CD4-positive, alpha-beta T cell treated with Interleukin-2 at 100 ng/mL for 4 hours (primary cell): Measurements from ENCODE around the gene CMKLR1.

Source experiments
- DNase-seq: peaks from one replicate; pipeline ENCODE4 v3.0.0-alpha.2; 2020; ENCODE audit warnings: low spot score

Gene CMKLR1

DNA sequence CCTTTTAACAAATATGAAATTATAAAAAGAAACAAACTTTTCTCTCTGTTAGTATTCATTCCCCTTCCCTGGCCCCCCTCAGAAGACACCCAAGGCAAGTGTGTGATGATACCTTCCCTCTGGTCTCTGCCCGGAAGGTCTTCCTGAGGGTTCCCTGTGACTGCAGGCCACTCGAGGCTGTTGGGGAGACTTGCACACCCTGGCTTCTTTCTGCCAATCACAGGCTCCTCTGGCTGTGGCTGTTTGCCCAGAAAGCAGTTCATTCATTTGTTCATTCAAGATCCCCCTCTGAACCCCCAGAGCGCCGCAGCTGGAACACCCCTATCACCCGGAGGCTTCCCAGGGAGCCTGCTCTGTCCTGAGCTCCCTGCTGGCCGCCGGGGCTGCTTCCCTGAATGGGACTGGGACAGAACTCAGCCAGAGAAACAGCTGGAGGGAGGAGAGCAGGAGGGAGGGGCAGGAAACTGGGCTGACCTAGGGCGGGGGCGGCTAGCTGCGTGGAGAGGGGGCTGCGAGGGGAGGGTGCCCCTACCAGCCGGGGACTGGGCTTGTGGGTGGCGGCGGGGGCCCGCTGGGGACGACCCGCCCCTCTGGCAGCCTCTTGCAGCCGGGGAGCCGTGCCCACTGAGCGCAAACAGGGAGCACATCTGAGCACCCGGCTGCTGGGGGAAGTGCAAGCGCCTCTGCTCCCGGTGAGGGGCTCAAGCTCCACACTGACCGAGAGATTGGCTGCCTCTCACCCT is at the start of gene CMKLR1:
TSS of gene CMKLR1 (minus strand) at position 397 of the 743 bp plus-strand sequence. CDS start 45,720 bp downstream, outside the sequence.
- DNase-seq: no peak

- no peak for DNase-seq
These were observed 48.7 kb upstream of the CMKLR1 start for GRCh38 chr12:108387771-108388170.

DNA sequence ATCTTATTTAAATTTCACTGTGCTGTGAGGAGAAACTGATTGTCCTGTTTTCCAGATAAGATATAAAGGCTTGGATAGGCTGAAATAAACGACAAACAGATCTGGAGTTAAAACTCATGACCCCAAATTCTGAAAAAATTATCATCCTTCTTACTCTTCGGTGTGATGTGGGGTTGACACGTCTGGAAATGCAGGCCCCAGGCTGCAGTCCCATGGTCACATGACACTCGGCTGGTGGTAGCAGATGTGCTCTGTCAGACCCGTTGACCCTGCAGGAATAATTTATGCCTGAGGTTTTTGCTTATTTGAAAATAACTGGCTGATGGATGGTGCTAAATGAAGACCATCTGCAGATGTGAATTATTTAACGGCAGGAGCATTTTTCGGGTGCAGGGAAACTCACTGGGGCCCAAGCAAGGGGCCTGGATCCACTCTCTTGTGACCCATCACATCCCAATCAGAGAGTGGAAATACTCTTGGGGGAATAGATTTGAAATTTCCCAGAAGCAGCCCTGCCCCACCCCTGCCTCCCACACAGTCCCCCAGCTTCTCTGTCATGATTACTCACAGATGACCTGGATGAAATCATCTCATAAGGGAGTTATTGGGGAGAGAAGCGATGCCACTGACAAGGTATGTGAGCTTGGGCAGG is 47.7 kb upstream of the CMKLR1 start:
- DNase-seq: no peak

DNA sequence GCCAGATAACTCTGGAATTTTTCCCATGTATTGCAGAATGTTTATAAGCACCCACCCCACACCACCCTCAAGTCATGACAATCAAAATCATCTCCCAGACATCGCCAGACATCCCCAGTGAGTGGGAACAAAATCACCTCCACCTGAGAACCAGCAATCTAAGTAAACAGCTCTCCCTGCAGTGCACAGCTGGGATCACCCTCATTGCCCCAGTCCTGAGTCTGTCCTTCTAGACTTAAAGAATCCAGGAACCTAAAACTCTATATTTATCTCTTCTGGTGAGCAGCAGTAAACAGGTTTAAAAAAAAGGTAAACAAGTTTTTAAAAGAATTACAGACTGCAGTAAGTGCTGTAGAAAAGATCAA is 43.3 kb upstream of the CMKLR1 start:
- DNase-seq: no peak

GRCh38 chr12:108381787-108382436 is 42.8 kb upstream of the CMKLR1 start:
- DNase-seq: no peak

DNA sequence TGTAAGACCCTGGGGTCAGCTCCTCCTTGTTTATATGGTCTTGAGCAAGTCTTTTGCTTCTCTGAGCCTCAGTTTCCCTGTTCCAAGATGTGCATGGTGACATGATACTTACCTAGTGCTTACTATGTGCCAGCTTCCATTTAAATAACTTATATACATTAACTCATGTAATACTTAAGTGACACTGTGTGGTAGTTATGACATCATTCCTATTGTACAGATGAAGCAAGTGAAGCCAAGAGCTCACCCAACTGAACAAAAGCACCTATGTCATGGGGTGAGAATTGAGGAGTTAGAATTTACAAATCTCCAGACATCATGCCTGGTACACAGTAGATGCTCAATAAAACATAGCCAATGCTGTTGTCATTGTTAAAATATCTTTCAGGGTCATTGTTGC is 41.3 kb upstream of the CMKLR1 start:
- DNase-seq: no peak

GRCh38 chr12:108379823-108380222 is 40.7 kb upstream of the CMKLR1 start:
- DNase-seq: no peak

DNA sequence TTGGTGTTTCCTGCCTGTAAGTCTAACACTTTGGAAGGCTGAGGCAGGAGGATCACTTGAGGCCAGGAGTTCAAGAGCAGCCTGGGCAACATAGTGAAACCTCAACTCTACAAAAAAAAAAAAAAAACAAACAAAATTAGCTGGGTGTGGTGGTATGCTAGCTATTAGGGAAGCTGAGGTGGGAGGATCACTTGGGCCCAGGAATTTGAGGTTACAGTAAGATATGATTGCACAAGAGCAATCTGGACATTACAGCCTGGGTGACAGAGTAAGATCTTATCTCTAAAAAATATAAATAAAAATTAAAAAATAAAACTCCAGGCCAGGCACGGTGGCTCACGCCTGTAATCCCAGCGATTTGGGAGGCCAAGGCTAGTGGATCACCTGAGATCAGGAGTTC is 39.8 kb upstream of the CMKLR1 start:
- DNase-seq: no peak

GRCh38 chr12:108377260-108377659 is 38.1 kb upstream of the CMKLR1 start:
- DNase-seq: no peak

DNA sequence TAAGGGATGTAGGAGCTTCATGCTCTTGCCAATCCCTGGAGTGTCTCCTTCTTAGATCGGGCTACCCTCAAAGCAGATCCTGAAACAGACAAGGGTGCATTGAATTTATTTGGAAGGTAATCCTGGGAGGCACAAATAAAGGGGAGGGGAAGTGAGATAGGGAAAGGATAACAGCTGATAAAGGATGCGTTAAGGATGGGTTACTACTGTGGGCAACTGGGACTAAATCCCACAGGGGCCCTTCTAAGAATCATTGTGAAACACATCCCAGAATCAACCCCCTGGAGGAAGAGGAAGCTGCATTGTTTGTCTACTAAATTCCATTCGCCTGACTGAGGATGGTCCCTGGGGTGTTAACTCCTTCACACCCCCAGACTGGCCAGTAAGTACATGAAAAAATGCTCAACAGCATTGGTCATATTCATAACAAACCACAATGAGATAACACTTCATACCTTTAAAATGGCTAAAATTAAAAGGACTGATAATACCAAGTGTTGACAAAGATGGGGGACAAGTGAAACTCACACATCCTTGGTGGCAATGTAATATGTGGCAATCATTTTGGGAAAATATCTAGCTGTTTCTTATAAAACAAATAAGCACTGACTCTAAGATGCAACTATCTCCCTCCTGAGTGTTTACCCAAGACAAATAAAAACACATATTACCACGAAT is 37.0 kb upstream of the CMKLR1 start:
- no peak for DNase-seq

DNA sequence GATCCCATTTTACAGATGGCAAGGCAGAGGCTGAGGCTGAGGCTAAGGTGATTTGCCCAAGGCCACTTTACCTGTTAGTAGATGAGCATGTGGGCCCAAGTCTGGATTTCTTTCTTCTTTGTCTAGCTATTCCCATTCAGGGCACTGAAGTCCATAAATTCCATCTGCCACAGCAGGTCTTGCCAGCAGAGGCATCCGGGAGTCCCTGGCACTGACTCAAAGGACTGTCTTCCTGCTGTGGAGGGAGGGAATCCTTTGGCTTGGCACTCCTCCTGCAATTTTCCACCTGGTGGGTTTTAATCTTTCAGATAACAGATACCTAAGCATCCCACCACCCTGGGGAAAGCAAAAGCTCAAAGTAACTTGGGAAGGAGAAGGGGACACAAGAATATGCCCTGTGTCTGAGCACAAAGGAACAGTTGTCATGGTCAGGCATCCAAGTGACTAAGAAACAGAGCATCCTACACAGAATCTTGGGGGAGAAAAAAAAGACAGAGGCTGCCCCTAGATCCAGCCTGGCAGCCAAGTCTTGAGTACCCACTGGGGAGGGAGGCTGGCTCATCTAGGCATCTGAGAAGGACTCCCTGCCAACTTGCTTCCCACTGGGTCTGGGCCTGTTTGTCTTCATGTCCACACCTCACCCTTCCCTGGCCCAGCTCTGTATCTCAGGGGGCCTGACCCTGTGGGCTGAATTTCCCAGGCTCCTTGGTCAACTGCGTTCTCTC is 35.6 kb upstream of the CMKLR1 start:
- DNase-seq: no peak

DNA sequence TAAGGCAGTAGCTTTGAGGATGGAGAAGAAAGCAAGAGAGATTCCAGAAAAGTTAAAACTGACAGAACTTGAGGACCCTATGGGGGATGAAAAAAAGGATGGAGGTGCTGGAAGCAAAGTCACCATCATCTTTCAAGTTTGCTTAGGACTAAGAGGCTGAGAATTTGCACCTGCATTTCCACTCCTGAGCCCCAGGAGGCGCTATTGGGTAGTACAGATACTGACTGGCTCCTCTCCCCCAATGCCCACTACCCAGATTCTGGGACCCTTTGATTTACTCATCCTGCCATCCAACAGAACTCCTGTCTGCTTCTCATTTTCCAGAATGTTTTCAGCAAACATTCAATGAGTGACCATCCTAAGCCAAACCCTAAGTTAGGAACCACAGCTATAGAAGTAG is 34.0 kb upstream of the CMKLR1 start:
- DNase-seq: no peak

DNA sequence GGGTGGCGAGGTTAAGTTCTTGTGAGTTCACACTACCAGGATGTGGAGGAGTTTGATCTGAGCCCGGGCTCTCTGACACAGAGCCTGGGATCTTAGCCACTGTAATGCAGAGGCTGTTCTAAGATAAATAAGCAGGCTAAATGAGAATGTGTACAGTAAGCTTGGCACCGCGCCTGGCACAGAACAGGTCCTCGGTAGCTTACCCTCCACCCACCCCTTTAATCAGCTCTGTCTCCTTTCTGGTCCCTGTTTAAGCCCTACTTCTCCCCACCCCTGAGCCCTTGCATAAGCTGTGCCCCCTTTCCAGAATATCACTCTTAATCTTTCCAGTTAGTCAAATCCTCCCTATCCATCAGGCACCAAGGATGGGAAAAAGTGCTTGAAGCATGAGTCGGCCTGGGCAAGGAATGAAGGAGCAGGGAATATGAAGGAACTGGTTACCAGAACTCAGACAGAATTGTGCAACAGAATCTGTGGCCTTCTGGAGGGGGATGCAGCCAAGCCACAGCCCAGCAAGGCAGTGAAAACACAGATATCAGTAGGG is 32.8 kb upstream of the CMKLR1 start:
- DNase-seq: no peak

- no peak for DNase-seq
These were observed 31.3 kb upstream of the CMKLR1 start for GRCh38 chr12:108370415-108370814.

GRCh38 chr12:108369736-108370396 is 30.8 kb upstream of the CMKLR1 start:
- no peak for DNase-seq

GRCh38 chr12:108368089-108368488 is 29.0 kb upstream of the CMKLR1 start:
- DNase-seq: no peak

DNA sequence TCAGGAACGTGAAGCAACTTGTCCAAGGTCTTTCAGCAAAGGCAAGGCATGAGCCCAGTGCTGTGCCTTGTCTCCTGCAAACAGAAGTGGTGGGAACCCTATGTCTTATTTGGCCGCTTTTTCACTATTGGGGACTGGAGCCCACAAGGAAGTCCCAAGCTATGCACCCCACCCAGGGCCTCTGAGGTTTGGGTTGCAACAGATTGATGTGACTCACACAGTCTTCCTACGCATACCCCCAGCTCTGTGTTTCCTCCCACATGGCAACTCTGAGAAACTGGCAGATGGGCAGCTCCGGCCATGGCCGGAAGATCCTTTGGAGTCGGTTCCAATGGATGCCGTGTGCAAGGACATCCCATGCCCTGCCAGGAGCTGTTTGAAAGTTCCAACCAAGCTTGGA is 28.3 kb upstream of the CMKLR1 start:
- DNase-seq: no peak

DNA sequence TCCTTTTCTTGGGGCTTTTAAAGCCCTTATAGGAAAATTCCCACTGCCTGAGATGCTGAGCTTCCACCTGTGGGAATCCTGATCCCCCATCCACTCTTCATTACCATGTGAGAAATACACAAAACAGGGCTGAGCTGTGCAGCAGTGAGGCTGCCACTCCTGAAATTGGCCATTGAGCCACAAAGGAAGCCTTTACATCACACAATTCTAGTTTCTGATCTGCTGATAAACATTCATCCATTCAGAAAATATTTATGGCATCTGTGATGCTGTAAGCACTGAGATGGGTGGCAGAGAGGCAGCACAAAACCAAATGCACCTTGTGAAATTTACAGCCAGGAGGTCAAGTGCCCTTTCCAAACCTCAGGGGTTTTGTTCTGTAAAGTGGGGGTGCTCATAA is 26.2 kb upstream of the CMKLR1 start:
- no peak for DNase-seq

GRCh38 chr12:108364879-108365278 is 25.8 kb upstream of the CMKLR1 start:
- DNase-seq: no peak

DNA sequence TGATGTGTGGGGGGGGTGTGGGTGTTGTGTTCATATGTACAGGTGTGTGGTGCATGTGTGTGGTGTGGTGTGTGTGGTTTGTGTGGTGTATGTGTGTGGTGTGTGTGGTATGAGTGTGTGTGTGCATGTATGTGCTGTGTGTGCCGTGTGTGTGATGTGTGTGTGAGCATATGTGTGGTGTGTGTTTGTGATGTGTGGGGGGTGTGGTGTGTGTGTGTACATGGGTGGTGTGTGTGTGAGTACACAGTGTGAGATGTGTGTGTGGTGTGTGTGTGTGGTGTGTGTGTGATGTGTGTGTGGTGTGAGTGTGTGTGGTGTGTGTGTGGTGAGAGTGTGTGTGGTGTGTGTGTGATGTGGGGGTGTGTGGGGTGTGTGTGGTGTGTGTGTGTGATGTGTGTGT is 24.5 kb upstream of the CMKLR1 start:
- DNase-seq: no peak

DNA sequence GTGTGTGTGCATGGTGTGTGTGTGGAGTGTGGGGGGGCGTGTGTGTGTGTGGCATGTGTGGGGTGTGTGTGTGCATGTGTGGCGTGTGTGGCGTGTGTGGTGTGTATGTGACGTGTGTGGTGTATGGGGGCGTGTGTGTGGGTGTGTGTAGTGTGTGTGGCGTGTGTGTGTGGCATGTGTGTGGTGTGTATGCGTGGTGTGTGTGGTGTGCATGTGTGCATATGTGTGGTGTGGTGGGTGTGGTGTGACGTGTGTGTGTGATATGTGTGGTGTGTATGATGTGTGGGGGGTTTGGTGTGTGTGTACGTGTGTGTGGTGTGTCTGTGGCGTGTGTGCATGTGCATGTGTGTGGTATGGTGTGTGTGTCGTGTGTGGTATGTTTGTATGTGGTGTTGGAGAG is 24.1 kb upstream of the CMKLR1 start:
- no peak for DNase-seq
